Endothelial cell of umbilical vein (primary cell): Measurements from ENCODE around the gene PRAC2. TPM values are rescaled to one million over a fixed set of nuclear protein-coding genes. Genes with fewer than 3 reads are reported as not detected.

Experiments
- BruUV-seq: library from RNA; stranded (reverse); fragments of 400-500 nt; replicated peaks from 2 replicates; lab custom pipeline; 2021; lab: Mats Ljungman, UMichigan
- CTCF ChIA-PET: fragments of 300-600, 350-600 bp; sonication (Branson Sonifier 250); formaldehyde crosslinking; loops from one replicate; lab custom pipeline; 2021; ENCODE audit warnings: antibody characterized with exemption, inconsistent platforms; lab: Charles Lee
- POLR2A ChIA-PET: fragments of 300-600, 350-600 bp; sonication (Branson Sonifier 250); formaldehyde crosslinking; loops from one replicate; lab custom pipeline; 2021; ENCODE audit warnings: antibody characterized with exemption, inconsistent platforms; lab: Charles Lee
- DNase-seq: peaks from one replicate; pipeline ENCODE4 v3.0.0-alpha.2; 2011; ENCODE audit warnings: low read depth, low spot score
- FAIRE-seq: peaks from 2 replicates; lab custom pipeline; 2011; peaks lifted over from hg19 to GRCh38; lab: Jason Lieb, UNC
- H2AFZ ChIP-seq: 2 replicates; pipeline ENCODE4 v1.6.0; 2012; ENCODE audit warnings: low read depth, low read length, control low read depth, inconsistent platforms
- H3K27ac ChIP-seq: 2 replicates; pipeline ENCODE4 v1.5.1; 2011; ENCODE audit warnings: low read depth, mild to moderate bottlenecking, control low read depth, low read length, moderate library complexity; ENCODE audit not compliant: insufficient read depth
- H3K27me3 ChIP-seq, 2 experiments: 2 replicates each; pipeline versions ENCODE4 v1.6.0 to v1.6.1; 2011; ENCODE audit warnings: low read length in 2 of 2, mixed read lengths in 1 of 2; ENCODE audit not compliant: control insufficient read depth in 2 of 2, insufficient read depth in 2 of 2
- H3K36me3 ChIP-seq, 2 experiments: 2 replicates in 1 of 2; 3 replicates in 1 of 2; pipeline ENCODE4 v1.5.1; 2011; ENCODE audit warnings: low read length in 2 of 2, mild to moderate bottlenecking in 1 of 2, moderate library complexity in 1 of 2; ENCODE audit not compliant: control insufficient read depth in 2 of 2, insufficient read depth in 2 of 2; ENCODE audit errors: extremely low read depth in 1 of 2
- H3K4me1 ChIP-seq: 3 replicates; pipeline ENCODE4 v1.5.1; 2011; ENCODE audit warnings: mild to moderate bottlenecking, low read length; ENCODE audit not compliant: control insufficient read depth, insufficient read depth; ENCODE audit errors: extremely low read depth
- H3K4me2 ChIP-seq: 2 replicates; pipeline ENCODE4 v1.6.1; 2011; ENCODE audit warnings: low read length, control low read depth, mixed read lengths; ENCODE audit not compliant: insufficient read depth
- H3K4me3 ChIP-seq, 3 experiments: fragments of 200-600 bp in 1 of 3; sonication (generic), shearing (Covaris generic) in 1 of 3; replicated peaks in 1 of 3; 2 replicates each; pipeline ENCODE4 v1.5.1; 2011 to 2016; ENCODE audit warnings: control low read depth in 3 of 3, low read length in 3 of 3, mild to moderate bottlenecking in 2 of 3, inconsistent platforms in 1 of 3, low read depth in 1 of 3, moderate library complexity in 1 of 3; ENCODE audit not compliant: insufficient read depth in 1 of 3
- H3K79me2 ChIP-seq: 2 replicates; pipeline ENCODE4 v1.6.0; 2012; ENCODE audit warnings: low read length, inconsistent platforms; ENCODE audit not compliant: control insufficient read depth, insufficient read depth
- H3K9ac ChIP-seq: replicated peaks from 2 replicates; pipeline ENCODE3; 2011; ENCODE audit warnings: low read length, control low read depth; ENCODE audit not compliant: insufficient read depth; ENCODE audit errors: extremely low read depth
- H3K9me1 ChIP-seq: replicated peaks from 3 replicates; pipeline ENCODE4 v1.6.0; 2011; ENCODE audit warnings: mild to moderate bottlenecking, low read length; ENCODE audit not compliant: control insufficient read depth, insufficient read depth; ENCODE audit errors: extremely low read depth
- H3K9me3 ChIP-seq: replicated peaks from 2 replicates; pipeline ENCODE4 v1.5.1; 2012; ENCODE audit warnings: low read length, inconsistent platforms; ENCODE audit not compliant: control insufficient read depth, insufficient read depth
- H4K20me1 ChIP-seq: replicated peaks from 2 replicates; pipeline ENCODE3; 2011; ENCODE audit warnings: mild to moderate bottlenecking, low read length; ENCODE audit not compliant: control insufficient read depth, insufficient read depth; ENCODE audit errors: extremely low read depth
- CTCF ChIP-seq, 2 donors: IDR thresholded peaks; 1 replicate in 1 of 2; 2 replicates in 1 of 2; pipeline ENCODE4 v1.5.1; 2011; ENCODE audit warnings: low read length in 2 of 2, mild to moderate bottlenecking in 2 of 2, moderate library complexity in 2 of 2, control low read depth in 1 of 2, inconsistent platforms in 1 of 2, low read depth in 1 of 2; ENCODE audit not compliant: insufficient read depth in 1 of 2; ENCODE audit errors: extremely low read depth in 1 of 2
- EZH2 ChIP-seq: IDR thresholded peaks from 2 replicates; pipeline ENCODE4 v1.6.1; 2012; ENCODE audit warnings: borderline replicate concordance, low read depth, mild to moderate bottlenecking, moderate library complexity, low read length, inconsistent platforms; ENCODE audit not compliant: severe bottlenecking
- FOS ChIP-seq: IDR thresholded peaks from 2 replicates; pipeline ENCODE4 v1.6.1; 2011; ENCODE audit warnings: mild to moderate bottlenecking, low read length, moderate library complexity, borderline replicate concordance; ENCODE audit not compliant: insufficient read depth
- GATA2 ChIP-seq: IDR thresholded peaks from 2 replicates; pipeline ENCODE4 v1.7.0; 2011; ENCODE audit warnings: low read depth, mild to moderate bottlenecking, moderate library complexity, mixed read lengths, low read length; ENCODE audit not compliant: insufficient read length, insufficient read depth
- JUN ChIP-seq: IDR thresholded peaks from 2 replicates; pipeline ENCODE4 v1.6.1; 2011; ENCODE audit warnings: borderline replicate concordance, low read depth; ENCODE audit not compliant: insufficient read length, insufficient read depth
- MAX ChIP-seq: IDR thresholded peaks from 2 replicates; pipeline ENCODE4 v1.6.1; 2011; ENCODE audit not compliant: insufficient read depth, insufficient read length
- MYC ChIP-seq: IDR thresholded peaks from one replicate; pipeline ENCODE4 v1.6.1; 2011; ENCODE audit warnings: mild to moderate bottlenecking, low read depth, low read length
- POLR2A ChIP-seq: IDR thresholded peaks from 2 replicates; pipeline ENCODE4 v1.6.1; 2012; ENCODE audit warnings: low read depth, mild to moderate bottlenecking, control low read depth, low read length
- POLR2AphosphoS5 ChIP-seq: IDR thresholded peaks from 2 replicates; pipeline ENCODE4 v1.6.1; 2012; ENCODE audit warnings: low read depth, mild to moderate bottlenecking, control low read depth, low read length, moderate library complexity; ENCODE audit not compliant: insufficient read depth
- dilution Hi-C: fragments of 300-500 bp; cut with MboI; formaldehyde crosslinking; loops from one replicate; pipeline ENCODE4 v1.15.0; 2019; ENCODE audit warnings: low sequenced_read_pairs; ENCODE audit not compliant: extremely low pct_ligation_motif_present
- intact Hi-C: fragments of 100-400 bp; cut with micrococcal nuclease; formaldehyde crosslinking; loops from one replicate; pipeline ENCODE4 v1.10.0; 2022
- polyA plus RNA-seq, 4 experiments: library from polyadenylated mRNA; depleted of rRNA in 3 of 4; stranded (reverse) in 3 of 4; unstranded in 1 of 4; fragments of >200 nt; gene quantifications; 2 replicates each; pipeline versions ENCODE4 v1.2.1 to v1.2.3, GENCODE V29; 2011 to 2012; ENCODE audit warnings: missing spikeins in 1 of 4
- total RNA-seq: library from RNA; stranded (reverse); gene quantifications from 2 replicates; pipeline ENCODE4 v1.2.3, GENCODE V29; 2021

PRAC2 gene
- total and polyA plus RNA-seq, 2 donors (not counting 3 experiments of a cell fraction or from before 2014, with no cell fraction given): not detected

- H3K79me2 ChIP-seq: no peaks in the 10 kb centered on the region
- H4K20me1 ChIP-seq: no peaks in the 10 kb centered on the region
- ChIA-PET POLR2A (no interaction called here), CTCF (interaction anchor here (0.6 to 9.4 kb wide), 41 partner anchors 8 to 353 kb away, joined by 3 to 220 read pairs (median 7); partner anchors contain the start of genes HOXB13, HOXB9 and PRAC2)
- no peaks in the 10 kb centered on the region for H3K9me1 ChIP-seq
- no peaks in the 10 kb centered on the region for H3K36me3 ChIP-seq
- H3K27ac ChIP-seq: no peak overlapping the region
- dilution Hi-C loops: no loop called here
- H3K27me3 ChIP-seq: peaks cover 15 to 16% of the 10 kb centered on the region in 2 experiments
- no peak overlapping the region for H3K4me3 ChIP-seq
- H3K9me3 ChIP-seq: no peaks in the 10 kb centered on the region
- TF ChIP-seq MAX: no peak
- TF ChIP-seq CTCF (IDR thresholded peaks at IDR 0.05; ENCODE audit: extremely low read depth in 1 of 2, insufficient read depth in 1 of 2, low read depth in 1 of 2, low read length in 2 of 2): no peak
- TF ChIP-seq POLR2A: no peak
- no peaks in the 10 kb centered on the region for H3K4me1 ChIP-seq
- no peak overlapping the region for H2AFZ ChIP-seq
- DNase-seq (no peak), FAIRE-seq (no peak)
- no peak overlapping the region for H3K4me2 ChIP-seq
- intact Hi-C loops: loop anchor here (2.0 kb wide), 1 partner anchor 45 kb away; no protein-coding TSS in a partner anchor
- BruUV-seq: no TSS peak
- no peak overlapping the region for H3K9ac ChIP-seq
Observed at GRCh38 chr17:48679385-48680096, 43.4 kb upstream of the PRAC2 start.

GRCh38 chr17:48681609-48682008 is 41.4 kb upstream of the PRAC2 start:
- Histone ChIP-seq H3K4me1 (no peaks in the 10 kb centered on the region), H3K9me3 (no peaks in the 10 kb centered on the region), H3K79me2 (no peaks in the 10 kb centered on the region), H3K9me1 (no peaks in the 10 kb centered on the region), H4K20me1 (no peaks in the 10 kb centered on the region), H3K27ac (no peak overlapping the region), H3K4me3 (no peak overlapping the region), H3K27me3 (peaks cover 12 to 15% of the 10 kb centered on the region in 2 experiments), H3K9ac (no peak overlapping the region), H2AFZ (no peak overlapping the region), H3K36me3 (no peaks in the 10 kb centered on the region), H3K4me2 (no peak overlapping the region)
- intact Hi-C loops: no loop called here
- dilution Hi-C loops: no loop called here
- no TSS peak for BruUV-seq
- ChIA-PET POLR2A (no interaction called here), CTCF (interaction anchor here (1.3 to 9.4 kb wide), 4 partner anchors 10 to 203 kb away, joined by 7 to 220 read pairs (median 96); no protein-coding TSS in a partner anchor)
- no peak for FAIRE-seq
- TF ChIP-seq FOS (no peak), MAX (no peak), JUN (no peak), MYC (no peak), EZH2 (no peak), CTCF (IDR thresholded peaks at IDR 0.05; ENCODE audit: extremely low read depth in 1 of 2, insufficient read depth in 1 of 2, low read depth in 1 of 2, low read length in 2 of 2) (no peak), POLR2AphosphoS5 (no peak), GATA2 (no peak), POLR2A (no peak)
- DNase-seq: no peak
